ENCODE results near the gene ZNF292. TPM values are rescaled to one million over a fixed set of nuclear protein-coding genes. Genes with fewer than 3 reads are reported as not detected.

Gene ZNF292
- total RNA-seq, 1 experiment from 2014 or later: 34.1 TPM

GRCh38 chr6:87264481-87264880 lies 109.1 kb downstream of the ZNF292 start:
- POLR2A ChIA-PET (ENCODE audit: unreplicated experiment): no interaction called here
- no peak for TF ChIP-seq EZH2 (IDR thresholded peaks at IDR 0.05; ENCODE audit: low read depth)
- no peak for TF ChIP-seq CTCF (conservative IDR thresholded peaks at IDR 0.05)
- Histone ChIP-seq H2AFZ (no peak overlapping the region), H3K9me2 (ENCODE audit: insufficient read depth) (no peaks in the 10 kb centered on the region), H4K20me1 (ENCODE audit: insufficient read depth) (no peaks in the 10 kb centered on the region), H3F3A (ENCODE audit: insufficient read depth, low read depth) (no peaks in the 10 kb centered on the region), H3K27me3 (ENCODE audit: insufficient read depth, low read depth) (no peaks in the 10 kb centered on the region), H3K79me2 (ENCODE audit: low read depth) (no peaks in the 10 kb centered on the region), H3K4me3 (no peak overlapping the region), H3K27ac (no peak overlapping the region), H3K4me1 (replicated peaks; ENCODE audit: insufficient read depth) (no peaks in the 10 kb centered on the region), H3K4me2 (no peak overlapping the region), H3K9me3 (ENCODE audit: insufficient read depth, low read depth) (no peaks in the 10 kb centered on the region), H3K36me3 (ENCODE audit: low read depth) (no peaks in the 10 kb centered on the region)
- CTCF ChIA-PET: no interaction called here
- intact Hi-C loops (cut with micrococcal nuclease; ENCODE audit: unreplicated experiment): no loop called here
- no peak for DNase-seq
- BruUV-seq (replicated peaks): no TSS peak

- no peak overlapping the region for H3K27ac ChIP-seq
- no peaks in the 10 kb centered on the region for H3K9me3 ChIP-seq (ENCODE audit: insufficient read depth, low read depth)
- TF ChIP-seq CTCF (conservative IDR thresholded peaks at IDR 0.05): no peak
- TF ChIP-seq EZH2 (IDR thresholded peaks at IDR 0.05; ENCODE audit: low read depth): no peak
- no peaks in the 10 kb centered on the region for H3K27me3 ChIP-seq (ENCODE audit: insufficient read depth, low read depth)
- no peak overlapping the region for H2AFZ ChIP-seq
- CTCF ChIA-PET: no interaction called here
- H3K79me2 ChIP-seq (ENCODE audit: low read depth): no peaks in the 10 kb centered on the region
- H3K4me1 ChIP-seq (replicated peaks; ENCODE audit: insufficient read depth): no peaks in the 10 kb centered on the region
- H3K36me3 ChIP-seq (ENCODE audit: low read depth): no peaks in the 10 kb centered on the region
- no peaks in the 10 kb centered on the region for H3K9me2 ChIP-seq (ENCODE audit: insufficient read depth)
- H3K4me2 ChIP-seq: no peak overlapping the region
- no peaks in the 10 kb centered on the region for H4K20me1 ChIP-seq (ENCODE audit: insufficient read depth)
- intact Hi-C loops (cut with micrococcal nuclease; ENCODE audit: unreplicated experiment): loop anchor here (5.0 kb wide), 1 partner anchor 1598 kb away; no protein-coding TSS in a partner anchor
- POLR2A ChIA-PET (ENCODE audit: unreplicated experiment): no interaction called here
- no TSS peak for BruUV-seq (replicated peaks)
- no peak overlapping the region for H3K4me3 ChIP-seq
- no peak for DNase-seq
- H3F3A ChIP-seq (ENCODE audit: insufficient read depth, low read depth): no peaks in the 10 kb centered on the region
Observed at GRCh38 chr6:87274660-87275274, 119.4 kb downstream of the ZNF292 start.

GRCh38 chr6:87276624-87277023 lies 121.3 kb downstream of the ZNF292 start:
- intact Hi-C loops (cut with micrococcal nuclease; ENCODE audit: unreplicated experiment): loop anchor here (2.0 to 5.0 kb wide), 2 partner anchors 114 to 1596 kb away; no protein-coding TSS in a partner anchor
- H3K79me2 ChIP-seq (ENCODE audit: low read depth): no peaks in the 10 kb centered on the region
- POLR2A ChIA-PET (ENCODE audit: unreplicated experiment): interaction anchor here (0.7 kb wide), 1 partner anchor 662 kb away, joined by 7 read pairs; no protein-coding TSS in a partner anchor
- DNase-seq: no peak
- no peak for TF ChIP-seq EZH2 (IDR thresholded peaks at IDR 0.05; ENCODE audit: low read depth)
- TF ChIP-seq CTCF (conservative IDR thresholded peaks at IDR 0.05): no peak
- CTCF ChIA-PET: interaction anchor here (0.6 to 0.8 kb wide), 2 partner anchors 118 to 139 kb away, joined by 3 to 4 read pairs; no protein-coding TSS in a partner anchor
- H3K36me3 ChIP-seq (ENCODE audit: low read depth): no peaks in the 10 kb centered on the region
- BruUV-seq (replicated peaks): no TSS peak
- no peak overlapping the region for H3K4me3 ChIP-seq
- H3K9me3 ChIP-seq (ENCODE audit: insufficient read depth, low read depth): no peaks in the 10 kb centered on the region
- no peak overlapping the region for H3K4me2 ChIP-seq
- H4K20me1 ChIP-seq (ENCODE audit: insufficient read depth): no peaks in the 10 kb centered on the region
- H2AFZ ChIP-seq: no peak overlapping the region
- H3K27me3 ChIP-seq (ENCODE audit: insufficient read depth, low read depth): no peaks in the 10 kb centered on the region
- H3K4me1 ChIP-seq (replicated peaks; ENCODE audit: insufficient read depth): no peaks in the 10 kb centered on the region
- no peak overlapping the region for H3K27ac ChIP-seq
- no peaks in the 10 kb centered on the region for H3K9me2 ChIP-seq (ENCODE audit: insufficient read depth)
- no peaks in the 10 kb centered on the region for H3F3A ChIP-seq (ENCODE audit: insufficient read depth, low read depth)

All from PC-9 (cell line).